LNCaP clone FGC (cell line): Measurements from ENCODE around the gene RNFT2.

Experiments
- DNase-seq: peaks from one replicate; pipeline ENCODE4 v3.0.0-alpha.2; 2011; ENCODE audit warnings: low read depth
- H3K4me3 ChIP-seq: 2 replicates; pipeline ENCODE4 v1.5.1; 2011; ENCODE audit warnings: mild to moderate bottlenecking, low read depth, low read length, control low read depth
- TF ChIP-seq, protein P1 (sequence below): IDR thresholded peaks from 2 replicates; pipeline ENCODE4 v1.5.1; 2012; ENCODE audit warnings: mild to moderate bottlenecking; ENCODE audit not compliant: control insufficient read depth, insufficient read depth; ENCODE audit errors: extremely low read depth

The RNFT2 gene

DNA sequence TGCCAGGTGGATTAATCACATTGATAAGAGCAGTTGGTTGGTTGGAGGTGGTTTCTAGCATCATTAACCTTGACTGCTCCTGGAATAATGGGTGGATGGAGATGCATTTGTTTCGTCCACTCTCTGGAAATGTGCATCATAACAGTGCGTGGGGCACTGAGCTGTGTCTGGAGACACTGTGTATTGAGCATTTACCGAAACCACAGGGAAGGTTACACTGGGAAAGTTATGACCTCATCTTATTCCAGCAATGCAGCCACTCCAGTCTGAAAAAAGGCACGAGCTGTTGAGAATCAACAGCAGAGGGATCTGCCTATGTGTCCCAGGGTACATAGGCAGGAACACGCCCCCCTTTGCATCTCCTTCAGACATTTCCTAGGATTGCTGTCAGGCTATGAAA is 27.2 kb downstream of the RNFT2 start:
- DNase-seq, result no peak
- TF ChIP-seq, protein P1, sequence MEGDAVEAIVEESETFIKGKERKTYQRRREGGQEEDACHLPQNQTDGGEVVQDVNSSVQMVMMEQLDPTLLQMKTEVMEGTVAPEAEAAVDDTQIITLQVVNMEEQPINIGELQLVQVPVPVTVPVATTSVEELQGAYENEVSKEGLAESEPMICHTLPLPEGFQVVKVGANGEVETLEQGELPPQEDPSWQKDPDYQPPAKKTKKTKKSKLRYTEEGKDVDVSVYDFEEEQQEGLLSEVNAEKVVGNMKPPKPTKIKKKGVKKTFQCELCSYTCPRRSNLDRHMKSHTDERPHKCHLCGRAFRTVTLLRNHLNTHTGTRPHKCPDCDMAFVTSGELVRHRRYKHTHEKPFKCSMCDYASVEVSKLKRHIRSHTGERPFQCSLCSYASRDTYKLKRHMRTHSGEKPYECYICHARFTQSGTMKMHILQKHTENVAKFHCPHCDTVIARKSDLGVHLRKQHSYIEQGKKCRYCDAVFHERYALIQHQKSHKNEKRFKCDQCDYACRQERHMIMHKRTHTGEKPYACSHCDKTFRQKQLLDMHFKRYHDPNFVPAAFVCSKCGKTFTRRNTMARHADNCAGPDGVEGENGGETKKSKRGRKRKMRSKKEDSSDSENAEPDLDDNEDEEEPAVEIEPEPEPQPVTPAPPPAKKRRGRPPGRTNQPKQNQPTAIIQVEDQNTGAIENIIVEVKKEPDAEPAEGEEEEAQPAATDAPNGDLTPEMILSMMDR, result no peak
- no peak overlapping the region for H3K4me3 ChIP-seq

DNA sequence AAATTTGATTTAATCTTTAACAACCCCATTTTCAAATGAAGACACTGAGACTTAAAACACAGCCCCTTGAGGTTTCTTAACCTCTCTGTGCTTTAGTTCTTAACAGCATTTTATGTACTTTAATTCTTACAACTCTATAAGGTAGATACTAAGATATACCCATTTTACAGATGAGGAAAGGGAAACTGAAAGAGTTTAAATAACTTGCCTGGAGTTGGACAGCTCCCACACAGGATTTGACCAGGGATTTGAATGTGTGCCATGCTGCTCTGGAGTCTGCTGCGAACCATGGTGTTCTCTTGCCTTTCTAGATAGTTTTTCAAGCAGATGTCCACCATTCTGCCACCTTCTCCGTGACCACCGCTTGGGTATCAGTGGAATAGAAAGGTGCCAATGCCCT is 28.2 kb downstream of the RNFT2 start:
- TF ChIP-seq, protein P1, result no peak
- no peak overlapping the region for H3K4me3 ChIP-seq
- no peak for DNase-seq

DNA sequence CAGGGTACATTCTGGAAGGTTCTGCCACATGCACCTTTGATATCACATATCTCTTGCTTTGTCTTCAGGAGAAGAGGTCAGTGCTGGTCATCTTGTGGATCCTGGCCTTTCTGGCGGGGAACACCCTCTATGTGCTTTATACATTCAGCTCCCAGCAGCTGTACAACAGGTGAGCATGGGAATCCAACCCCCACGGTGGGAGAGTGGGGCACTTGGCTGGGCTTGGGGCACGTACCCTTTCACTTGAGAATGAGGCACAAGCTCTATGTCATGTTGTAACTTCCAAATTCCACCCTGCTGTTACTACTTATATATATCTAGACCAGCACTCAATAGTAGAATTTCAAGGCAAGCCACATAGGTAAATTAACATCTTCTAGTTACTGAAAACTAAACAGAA is 28.6 kb downstream of the RNFT2 start:
- TF ChIP-seq, protein P1, result no peak
- no peak for DNase-seq

DNA sequence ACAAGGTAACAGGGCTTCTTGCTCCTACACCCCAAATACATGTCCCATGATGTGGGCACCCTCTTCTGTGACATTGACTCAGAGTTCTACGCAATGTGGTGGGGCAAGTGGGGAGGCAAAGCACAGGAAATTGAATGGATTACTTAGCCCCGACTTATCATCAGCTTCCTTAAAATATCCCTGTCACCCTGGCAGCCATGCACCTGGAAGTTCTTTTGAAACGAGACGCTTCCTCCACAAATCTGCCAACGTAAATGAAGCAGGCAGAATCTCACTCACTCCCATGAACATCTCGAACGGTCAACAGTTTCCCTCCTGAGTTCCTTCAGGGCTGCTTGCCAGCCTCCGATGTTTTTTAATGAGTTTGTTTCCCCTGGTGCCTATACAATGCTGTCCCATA is 33.5 kb downstream of the RNFT2 start:
- TF ChIP-seq, protein P1, result no peak
- no peak for DNase-seq
- H3K4me3 ChIP-seq, result no peak overlapping the region

More for the DNA sequence above, 28.6 kb downstream of the RNFT2 start:
- H3K4me3 ChIP-seq, result no peak overlapping the region

DNA sequence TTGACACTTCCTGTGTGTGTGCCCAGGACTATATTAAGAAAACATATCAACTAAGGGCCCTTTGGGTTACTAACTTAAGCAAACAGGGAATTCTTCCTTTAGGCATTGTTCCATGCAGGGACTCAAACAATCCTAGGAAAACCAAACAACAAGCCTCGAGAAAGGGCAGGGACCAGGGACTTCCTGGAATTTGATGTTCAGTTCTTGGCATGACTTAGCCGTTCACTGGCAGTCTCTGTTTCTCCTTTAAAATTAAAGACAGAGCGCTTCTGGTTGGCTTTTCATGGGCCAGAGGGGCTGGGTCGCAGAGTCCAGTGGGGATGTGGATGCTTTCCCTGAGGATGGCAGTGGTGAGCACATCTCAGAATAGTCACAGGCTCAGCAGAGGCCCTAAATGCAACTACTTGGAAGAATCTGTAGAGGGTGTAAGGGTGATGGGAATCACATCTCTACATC is 35.2 kb downstream of the RNFT2 start:
- peak; percentile 89 for DNase-seq
- TF ChIP-seq, protein P1, result peak; percentile 32
- no peak overlapping the region for H3K4me3 ChIP-seq

DNA sequence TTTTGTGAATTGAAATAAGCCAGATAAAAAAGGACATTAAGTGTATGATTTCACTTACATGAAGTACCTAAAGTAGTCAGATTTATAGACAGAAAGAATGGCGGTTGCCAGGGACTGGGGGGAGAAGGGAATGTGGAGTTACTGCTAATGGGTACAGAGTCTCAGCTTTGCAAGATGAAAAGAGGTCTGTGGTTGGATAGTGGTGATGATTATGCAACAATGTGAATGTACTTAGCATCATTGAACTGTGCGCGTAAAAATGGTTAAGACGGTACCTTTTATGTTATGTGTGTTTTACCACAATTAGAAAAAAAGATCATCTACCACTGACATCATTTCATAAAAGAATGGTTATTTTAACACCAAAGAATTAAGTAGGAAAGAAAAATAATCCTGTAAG is 35.9 kb downstream of the RNFT2 start:
- TF ChIP-seq, protein P1, result no peak
- H3K4me3 ChIP-seq, result no peak overlapping the region
- no peak for DNase-seq

DNA sequence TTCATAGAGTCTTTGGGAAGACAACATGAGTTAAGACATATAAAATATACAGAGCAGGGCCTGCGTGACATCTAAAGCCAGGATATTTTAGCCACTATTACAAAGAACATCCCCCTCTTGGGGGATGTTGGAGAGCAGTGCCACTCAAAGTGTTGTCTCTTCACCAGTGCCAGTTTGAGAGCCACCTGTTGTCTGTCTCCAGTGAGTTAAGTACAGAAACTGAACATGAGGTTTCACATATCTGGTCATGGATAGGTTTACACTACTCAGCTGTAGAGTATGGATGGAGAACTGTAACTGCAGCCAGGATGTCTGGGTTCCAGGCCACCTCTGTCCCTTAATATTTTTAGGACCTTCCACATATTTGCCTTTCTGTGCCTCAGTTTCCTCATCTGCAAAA is 39.1 kb downstream of the RNFT2 start:
- H3K4me3 ChIP-seq, result no peak overlapping the region
- TF ChIP-seq, protein P1, result no peak
- no peak for DNase-seq
